Measurements from ENCODE around the gene CSRP2. TPM values are rescaled to one million over a fixed set of nuclear protein-coding genes. Genes with fewer than 3 reads are reported as not detected.

The CSRP2 gene
- total and polyA plus RNA-seq, 2 donors (not counting 1 experiment from before 2014, with no cell fraction given), result 56.8 to 199 TPM

GRCh38 chr12:76874491-76875190 is 4.2 kb downstream of the CSRP2 start:
- no peak for DNase-seq (ENCODE audit: low read depth in 2 of 2)
- H3K4me1 ChIP-seq (ENCODE audit: control insufficient read depth, extremely low read depth, insufficient read depth, low read length), result peaks cover 3% of the 10 kb centered on the region
- H3K27ac ChIP-seq (ENCODE audit: insufficient read depth, low read length), result no peak overlapping the region
- no peak overlapping the region for H3K4me3 ChIP-seq (replicated peaks in 1 of 4; ENCODE audit: control extremely low read depth in 1 of 4, insufficient read depth in 1 of 4, low read depth in 3 of 4, low read length in 4 of 4)
- H3K4me2 ChIP-seq (ENCODE audit: extremely low read depth, insufficient read depth, low read length), result no peak overlapping the region
- H3K9ac ChIP-seq (ENCODE audit: insufficient read depth, low read length), result no peak overlapping the region
- no peak overlapping the region for H2AFZ ChIP-seq (ENCODE audit: low read length)
- TF ChIP-seq EZH2 (IDR thresholded peaks at IDR 0.05; ENCODE audit: low read length, missing control alignments), result no peak
- TF ChIP-seq, protein P1, sequence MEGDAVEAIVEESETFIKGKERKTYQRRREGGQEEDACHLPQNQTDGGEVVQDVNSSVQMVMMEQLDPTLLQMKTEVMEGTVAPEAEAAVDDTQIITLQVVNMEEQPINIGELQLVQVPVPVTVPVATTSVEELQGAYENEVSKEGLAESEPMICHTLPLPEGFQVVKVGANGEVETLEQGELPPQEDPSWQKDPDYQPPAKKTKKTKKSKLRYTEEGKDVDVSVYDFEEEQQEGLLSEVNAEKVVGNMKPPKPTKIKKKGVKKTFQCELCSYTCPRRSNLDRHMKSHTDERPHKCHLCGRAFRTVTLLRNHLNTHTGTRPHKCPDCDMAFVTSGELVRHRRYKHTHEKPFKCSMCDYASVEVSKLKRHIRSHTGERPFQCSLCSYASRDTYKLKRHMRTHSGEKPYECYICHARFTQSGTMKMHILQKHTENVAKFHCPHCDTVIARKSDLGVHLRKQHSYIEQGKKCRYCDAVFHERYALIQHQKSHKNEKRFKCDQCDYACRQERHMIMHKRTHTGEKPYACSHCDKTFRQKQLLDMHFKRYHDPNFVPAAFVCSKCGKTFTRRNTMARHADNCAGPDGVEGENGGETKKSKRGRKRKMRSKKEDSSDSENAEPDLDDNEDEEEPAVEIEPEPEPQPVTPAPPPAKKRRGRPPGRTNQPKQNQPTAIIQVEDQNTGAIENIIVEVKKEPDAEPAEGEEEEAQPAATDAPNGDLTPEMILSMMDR (conservative IDR thresholded peaks at IDR 0.05 in 1 of 2, IDR thresholded peaks at IDR 0.05 in 1 of 2; ENCODE audit: low read depth in 1 of 2, low read length in 2 of 2), result no peak
- no peaks in the 10 kb centered on the region for H3K27me3 ChIP-seq (ENCODE audit: control insufficient read depth, insufficient read depth, low read length)
- no peaks in the 10 kb centered on the region for H3K9me3 ChIP-seq (ENCODE audit: control insufficient read depth, insufficient read depth, low read depth, low read length)
- H3K79me2 ChIP-seq (ENCODE audit: control insufficient read depth, insufficient read depth, low read length), result peaks cover 8% of the 10 kb centered on the region
- H3K36me3 ChIP-seq (ENCODE audit: control insufficient read depth, insufficient read depth, low read length), result no peaks in the 10 kb centered on the region
- H4K20me1 ChIP-seq (ENCODE audit: control insufficient read depth, extremely low read depth, insufficient read depth, low read length), result no peaks in the 10 kb centered on the region

DNA sequence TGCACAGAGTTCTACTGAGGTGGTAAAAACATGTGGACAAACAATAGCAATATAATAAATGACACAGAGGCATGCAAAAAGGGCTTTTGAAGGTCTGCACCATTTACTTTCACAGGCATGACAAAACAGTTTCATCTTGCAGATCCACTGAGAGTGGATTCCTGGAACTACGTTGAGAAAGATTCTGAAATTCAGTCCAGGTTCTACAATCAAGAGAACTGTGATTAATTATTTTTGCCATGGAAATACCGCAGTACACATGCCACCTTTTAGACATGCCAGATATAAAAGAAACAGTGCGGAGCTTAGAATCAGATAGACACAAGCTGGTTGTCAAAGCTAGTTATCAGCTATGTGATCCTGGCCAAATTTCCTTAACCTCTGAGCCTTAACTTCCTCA is 4.8 kb downstream of the CSRP2 start:
- Histone ChIP-seq H3K27ac (ENCODE audit: insufficient read depth, low read length) (no peak overlapping the region), H3K4me3 (replicated peaks in 1 of 4; ENCODE audit: control extremely low read depth in 1 of 4, insufficient read depth in 1 of 4, low read depth in 3 of 4, low read length in 4 of 4) (no peak overlapping the region), H3K79me2 (ENCODE audit: control insufficient read depth, insufficient read depth, low read length) (peaks cover 8% of the 10 kb centered on the region), H3K4me1 (ENCODE audit: control insufficient read depth, extremely low read depth, insufficient read depth, low read length) (peaks cover 2% of the 10 kb centered on the region), H4K20me1 (ENCODE audit: control insufficient read depth, extremely low read depth, insufficient read depth, low read length) (no peaks in the 10 kb centered on the region), H3K4me2 (ENCODE audit: extremely low read depth, insufficient read depth, low read length) (no peak overlapping the region), H2AFZ (ENCODE audit: low read length) (no peak overlapping the region), H3K9me3 (ENCODE audit: control insufficient read depth, insufficient read depth, low read depth, low read length) (no peaks in the 10 kb centered on the region), H3K36me3 (ENCODE audit: control insufficient read depth, insufficient read depth, low read length) (no peaks in the 10 kb centered on the region), H3K27me3 (ENCODE audit: control insufficient read depth, insufficient read depth, low read length) (no peaks in the 10 kb centered on the region), H3K9ac (ENCODE audit: insufficient read depth, low read length) (no peak overlapping the region)
- TF ChIP-seq, protein P1 (conservative IDR thresholded peaks at IDR 0.05 in 1 of 2, IDR thresholded peaks at IDR 0.05 in 1 of 2; ENCODE audit: low read depth in 1 of 2, low read length in 2 of 2), result no peak
- no peak for TF ChIP-seq EZH2 (IDR thresholded peaks at IDR 0.05; ENCODE audit: low read length, missing control alignments)
- DNase-seq (ENCODE audit: low read depth in 2 of 2), result no peak

GRCh38 chr12:76872415-76872814 is 6.4 kb downstream of the CSRP2 start:
- no peaks in the 10 kb centered on the region for H3K36me3 ChIP-seq (ENCODE audit: control insufficient read depth, insufficient read depth, low read length)
- no peaks in the 10 kb centered on the region for H3K27me3 ChIP-seq (ENCODE audit: control insufficient read depth, insufficient read depth, low read length)
- H3K4me2 ChIP-seq (ENCODE audit: extremely low read depth, insufficient read depth, low read length), result no peak overlapping the region
- H3K9ac ChIP-seq (ENCODE audit: insufficient read depth, low read length), result no peak overlapping the region
- no peak overlapping the region for H3K4me3 ChIP-seq (replicated peaks in 1 of 4; ENCODE audit: control extremely low read depth in 1 of 4, insufficient read depth in 1 of 4, low read depth in 3 of 4, low read length in 4 of 4)
- H3K4me1 ChIP-seq (ENCODE audit: control insufficient read depth, extremely low read depth, insufficient read depth, low read length), result peaks cover under 1% of the 10 kb centered on the region
- H3K27ac ChIP-seq (ENCODE audit: insufficient read depth, low read length), result no peak overlapping the region
- H3K79me2 ChIP-seq (ENCODE audit: control insufficient read depth, insufficient read depth, low read length), result peaks cover 6% of the 10 kb centered on the region
- no peak overlapping the region for H2AFZ ChIP-seq (ENCODE audit: low read length)
- no peaks in the 10 kb centered on the region for H4K20me1 ChIP-seq (ENCODE audit: control insufficient read depth, extremely low read depth, insufficient read depth, low read length)
- H3K9me3 ChIP-seq (ENCODE audit: control insufficient read depth, insufficient read depth, low read depth, low read length), result no peaks in the 10 kb centered on the region
- TF ChIP-seq EZH2 (IDR thresholded peaks at IDR 0.05; ENCODE audit: low read length, missing control alignments), result no peak
- TF ChIP-seq, protein P1 (conservative IDR thresholded peaks at IDR 0.05 in 1 of 2, IDR thresholded peaks at IDR 0.05 in 1 of 2; ENCODE audit: low read depth in 1 of 2, low read length in 2 of 2), result no peak
- no peak for DNase-seq (ENCODE audit: low read depth in 2 of 2)

Measured in fibroblast of lung (primary cell).